ENCODE results near the gene SPRYD4.

GRCh38 chr12:56522411-56523193, 54.2 kb downstream of the SPRYD4 start:
- no peak for TF ChIP-seq CTCF (IDR thresholded peaks at IDR 0.05)
- TF ChIP-seq POLR2A (IDR thresholded peaks at IDR 0.05) = no peak
